Activated CD4-positive, alpha-beta T cell treated with anti-CD3 and anti-CD28 coated beads, Interleukin-2, amount 10 ng/mL, durations not matched to agents 24 days and 14 days (primary cell): ENCODE data around the gene DENND6A. TPM values are rescaled to one million over a fixed set of nuclear protein-coding genes. Genes with fewer than 3 reads are reported as not detected.
"Not testable (repeated sequence)": the region's sequence is repeated elsewhere in the genome, so short reads cannot be mapped to it uniquely, and the experiment has no call there.

ENCODE experiments used
- DNase-seq: peaks from one replicate; pipeline ENCODE4 v3.0.0; 2022
- H3K27ac Mint-ChIP-seq: one replicate; pipeline ENCODE4 v1.8.0; 2022; ENCODE audit warnings: mild to moderate bottlenecking, mixed read lengths
- H3K27me3 Mint-ChIP-seq: one replicate; pipeline ENCODE4 v1.8.0; 2022; ENCODE audit warnings: mixed read lengths
- H3K36me3 Mint-ChIP-seq: one replicate; pipeline ENCODE4 v1.8.0; 2022; ENCODE audit warnings: low read depth, mild to moderate bottlenecking, mixed read lengths
- H3K4me1 Mint-ChIP-seq: one replicate; pipeline ENCODE4 v1.8.0; 2021; ENCODE audit warnings: mixed read lengths
- H3K4me3 Mint-ChIP-seq: one replicate; pipeline ENCODE4 v1.8.0; 2022; ENCODE audit warnings: mild to moderate bottlenecking, moderate library complexity, mixed read lengths
- H3K9me3 Mint-ChIP-seq: one replicate; pipeline ENCODE4 v1.8.0; 2021; ENCODE audit warnings: mixed read lengths
- intact Hi-C: fragments of 100-400 bp; cut with micrococcal nuclease; formaldehyde crosslinking; loops from one replicate; pipeline ENCODE4 v1.15.1; 2023
- total RNA-seq: library from RNA; stranded (reverse); gene quantifications from 2 replicates; pipeline ENCODE4 v1.2.3, GENCODE V29; 2022

The DENND6A gene
- total RNA-seq, 1 donor from 2014 or later: 25.2 TPM

DNA sequence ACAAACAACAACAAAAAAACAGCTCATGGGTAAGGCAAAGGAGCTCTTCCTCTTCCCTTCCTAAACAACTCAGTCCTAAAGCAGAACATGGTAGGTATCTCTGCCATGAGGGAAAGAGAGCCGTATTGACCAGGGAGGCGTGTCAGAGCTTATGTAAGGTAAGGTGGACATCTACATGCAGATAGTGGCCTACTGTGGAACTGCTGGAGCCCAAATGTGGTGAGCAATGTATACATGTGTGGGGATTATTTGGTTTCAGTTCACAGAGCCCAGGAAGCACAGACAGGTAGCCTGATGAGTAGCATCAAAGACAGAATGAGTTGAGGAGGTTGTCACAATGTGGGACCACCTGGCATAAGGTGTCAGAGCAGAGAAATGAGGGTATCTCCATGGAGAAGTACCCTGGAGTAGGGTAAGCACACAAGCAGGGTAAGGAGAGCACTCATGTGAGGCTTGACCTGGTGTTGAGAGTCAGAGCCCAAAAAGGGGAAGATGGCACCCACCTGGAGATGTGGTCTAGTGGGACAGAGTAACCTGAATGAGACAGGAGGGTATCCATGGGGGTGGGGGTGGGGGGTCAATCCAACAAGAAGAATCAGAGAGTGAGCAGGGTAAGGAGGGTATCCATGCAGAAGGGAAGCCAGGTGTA lies 45.5 kb downstream of the DENND6A start:
- intact Hi-C loops: no loop called here
- peak overlapping the region; percentile 54 for H3K27ac Mint-ChIP-seq
- H3K9me3 Mint-ChIP-seq: peaks cover 12% of the 10 kb centered on the region
- no peak for DNase-seq
- peaks cover 12% of the 10 kb centered on the region for H3K4me1 Mint-ChIP-seq
- H3K4me3 Mint-ChIP-seq: no peak overlapping the region
- no peaks in the 10 kb centered on the region for H3K27me3 Mint-ChIP-seq
- H3K36me3 Mint-ChIP-seq: peaks cover 66% of the 10 kb centered on the region

GRCh38 chr3:57646723-57647122 lies 46.2 kb downstream of the DENND6A start:
- peak overlapping the region; percentile 54 for H3K27ac Mint-ChIP-seq
- intact Hi-C loops: no loop called here
- peaks cover 14% of the 10 kb centered on the region for H3K4me1 Mint-ChIP-seq

GRCh38 chr3:57644740-57645139 lies 48.1 kb downstream of the DENND6A start:
- Mint-ChIP-seq H3K36me3 (peaks cover 61% of the 10 kb centered on the region), H3K27ac (no peak overlapping the region), H3K9me3 (peaks cover 12% of the 10 kb centered on the region), H3K4me1 (peaks cover 14% of the 10 kb centered on the region), H3K4me3 (no peak overlapping the region), H3K27me3 (no peaks in the 10 kb centered on the region)
- intact Hi-C loops: no loop called here
- DNase-seq: no peak

More at GRCh38 chr3:57646723-57647122, 46.2 kb downstream of the DENND6A start:
- DNase-seq: no peak
- H3K4me3 Mint-ChIP-seq: no peak overlapping the region
- no peaks in the 10 kb centered on the region for H3K27me3 Mint-ChIP-seq
- H3K9me3 Mint-ChIP-seq: peaks cover 12% of the 10 kb centered on the region
- peaks cover 66% of the 10 kb centered on the region for H3K36me3 Mint-ChIP-seq

DNA sequence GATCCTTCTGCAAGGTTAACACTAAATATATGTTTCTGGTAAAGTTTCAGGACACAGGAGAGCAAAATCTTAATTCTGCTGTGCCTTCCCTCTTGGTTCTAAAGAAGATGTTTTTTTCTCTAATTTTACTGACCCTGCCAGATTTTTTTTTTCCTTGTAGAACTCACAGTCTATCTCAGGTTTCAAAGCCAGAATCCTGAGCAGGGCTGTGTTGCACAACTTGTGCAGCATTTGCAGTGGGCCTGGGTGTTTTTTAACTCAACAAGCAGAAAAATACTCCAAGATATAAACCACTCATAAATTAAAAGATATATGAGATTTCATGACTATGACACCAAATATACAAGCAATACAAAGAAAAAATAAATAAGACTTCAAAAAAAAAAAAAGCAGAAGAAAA lies 55.5 kb downstream of the DENND6A start:
- Mint-ChIP-seq H3K4me1 (peaks cover 2% of the 10 kb centered on the region), H3K27ac (no peak overlapping the region), H3K9me3 (no peaks in the 10 kb centered on the region), H3K27me3 (no peaks in the 10 kb centered on the region), H3K36me3 (peaks cover 49% of the 10 kb centered on the region), H3K4me3 (no peak overlapping the region)
- intact Hi-C loops: loop anchor here (10.0 kb wide), 1 partner anchor 217 kb away; no protein-coding TSS in a partner anchor
- DNase-seq: no peak

GRCh38 chr3:57634259-57634658 lies 58.6 kb downstream of the DENND6A start:
- not testable (repeated sequence) for H3K27ac Mint-ChIP-seq, H3K9me3 Mint-ChIP-seq, DNase-seq, H3K4me1 Mint-ChIP-seq, H3K4me3 Mint-ChIP-seq, H3K27me3 Mint-ChIP-seq
- intact Hi-C loops: loop anchor here (10.0 kb wide), 1 partner anchor 221 kb away; no protein-coding TSS in a partner anchor
- H3K36me3 Mint-ChIP-seq: peaks cover 41% of the 10 kb centered on the region

DNA sequence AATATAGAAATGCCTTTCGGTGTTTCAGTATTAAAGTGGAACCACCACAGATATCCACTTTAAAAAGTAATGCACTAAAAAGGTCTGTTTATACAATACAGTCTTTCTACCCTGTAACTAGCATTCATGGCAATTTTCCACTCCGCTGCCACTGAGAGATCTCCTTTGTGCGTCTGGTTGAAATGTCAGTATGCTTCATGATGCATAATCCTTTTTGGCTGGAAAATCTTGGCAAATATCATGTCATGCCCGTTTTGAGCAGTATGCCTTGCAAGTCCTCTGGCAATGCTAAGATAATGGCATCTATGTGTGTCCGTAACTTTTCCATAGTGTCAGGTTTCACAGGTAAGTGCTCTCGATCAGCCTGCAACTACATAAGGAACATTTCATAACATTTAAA lies 64.9 kb downstream of the DENND6A start:
- Mint-ChIP-seq H3K9me3 (no peaks in the 10 kb centered on the region), H3K4me3 (no peak overlapping the region), H3K36me3 (peaks cover 49% of the 10 kb centered on the region), H3K27me3 (no peaks in the 10 kb centered on the region), H3K4me1 (no peaks in the 10 kb centered on the region), H3K27ac (no peak overlapping the region)
- DNase-seq: no peak
- intact Hi-C loops: no loop called here

DNA sequence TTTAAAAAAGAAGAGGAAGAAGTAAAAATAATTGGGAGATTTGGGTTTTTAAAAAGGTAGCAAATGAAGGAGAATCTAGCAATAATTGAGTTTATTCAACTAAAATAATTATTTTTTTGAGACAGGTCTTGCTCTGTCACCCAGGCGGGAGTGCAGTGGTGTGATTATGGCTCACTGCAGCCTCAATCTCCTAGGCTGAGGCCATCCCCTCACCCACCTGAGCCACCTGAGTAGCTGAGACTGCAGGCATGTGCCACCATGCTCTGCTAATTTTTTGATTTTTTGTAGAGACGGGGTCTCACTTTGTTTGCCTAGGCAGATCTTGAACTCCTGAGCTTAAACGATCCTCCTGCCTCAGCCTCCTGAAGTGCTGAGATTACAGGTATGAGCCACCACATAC lies 68.1 kb downstream of the DENND6A start:
- no peaks in the 10 kb centered on the region for H3K27me3 Mint-ChIP-seq
- peaks cover 47% of the 10 kb centered on the region for H3K36me3 Mint-ChIP-seq
- intact Hi-C loops: no loop called here
- no peaks in the 10 kb centered on the region for H3K9me3 Mint-ChIP-seq
- H3K4me1 Mint-ChIP-seq: peaks cover 2% of the 10 kb centered on the region
- no peak overlapping the region for H3K4me3 Mint-ChIP-seq
- no peak overlapping the region for H3K27ac Mint-ChIP-seq
- no peak for DNase-seq

- no peak for DNase-seq
- peaks cover 2% of the 10 kb centered on the region for H3K4me1 Mint-ChIP-seq
- H3K9me3 Mint-ChIP-seq: peaks cover 5% of the 10 kb centered on the region
- peaks cover 38% of the 10 kb centered on the region for H3K36me3 Mint-ChIP-seq
- H3K27me3 Mint-ChIP-seq: no peaks in the 10 kb centered on the region
- H3K4me3 Mint-ChIP-seq: no peak overlapping the region
- intact Hi-C loops: no loop called here
- no peak overlapping the region for H3K27ac Mint-ChIP-seq
Measured at GRCh38 chr3:57622362-57622761, 70.5 kb downstream of the DENND6A start.

GRCh38 chr3:57617739-57618138 lies 75.1 kb downstream of the DENND6A start:
- no peak overlapping the region for H3K27ac Mint-ChIP-seq
- DNase-seq: no peak
- peaks cover 5% of the 10 kb centered on the region for H3K9me3 Mint-ChIP-seq
- no peaks in the 10 kb centered on the region for H3K27me3 Mint-ChIP-seq
- peaks cover 17% of the 10 kb centered on the region for H3K36me3 Mint-ChIP-seq
- intact Hi-C loops: no loop called here
- peaks cover 3% of the 10 kb centered on the region for H3K4me1 Mint-ChIP-seq
- no peak overlapping the region for H3K4me3 Mint-ChIP-seq

DNA sequence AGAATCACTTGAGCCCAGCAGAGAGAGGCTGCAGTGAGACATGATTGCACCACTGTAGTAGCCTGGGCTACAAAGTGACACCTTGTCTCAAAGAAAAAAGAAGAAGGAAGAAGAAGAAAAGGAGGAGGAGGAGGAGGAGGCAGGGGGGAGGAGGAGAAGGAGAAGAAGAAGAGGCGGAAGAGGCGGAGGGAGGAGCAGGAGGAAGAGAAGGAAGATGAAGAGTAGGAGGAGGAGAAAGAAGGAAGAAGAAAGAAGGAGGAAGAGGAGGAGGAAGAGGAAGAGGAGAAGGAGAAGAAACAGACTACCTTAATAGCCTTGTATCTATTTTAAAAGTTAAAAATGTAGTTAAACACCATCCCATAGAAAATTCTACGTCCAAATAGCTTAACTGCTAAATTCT lies 76.6 kb downstream of the DENND6A start:
- Mint-ChIP-seq H3K27ac (no peak overlapping the region), H3K9me3 (peaks cover 5% of the 10 kb centered on the region), H3K4me3 (no peak overlapping the region), H3K27me3 (no peaks in the 10 kb centered on the region), H3K4me1 (peaks cover 2% of the 10 kb centered on the region), H3K36me3 (peaks cover 17% of the 10 kb centered on the region)
- DNase-seq: no peak
- intact Hi-C loops: no loop called here

DNA sequence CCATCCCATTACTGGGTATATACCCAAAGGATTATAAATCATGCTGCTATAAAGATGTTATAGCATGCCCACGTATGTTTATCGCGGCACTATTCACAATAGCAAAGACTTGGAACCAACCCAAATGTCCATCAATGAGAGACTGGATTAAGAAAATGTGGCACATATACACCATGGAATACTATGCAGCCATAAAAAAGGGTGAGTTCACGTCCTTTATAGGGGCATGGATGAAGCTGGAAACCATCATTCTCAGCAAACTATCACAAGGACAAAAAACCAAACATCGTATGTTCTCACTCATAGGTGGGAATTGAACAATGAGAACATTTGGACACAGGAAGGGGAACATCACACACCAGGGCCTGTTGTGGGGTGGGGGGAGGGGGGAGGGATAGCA lies 81.0 kb downstream of the DENND6A start:
- intact Hi-C loops, H3K27ac Mint-ChIP-seq, DNase-seq, H3K4me3 Mint-ChIP-seq, H3K9me3 Mint-ChIP-seq, H3K27me3 Mint-ChIP-seq, H3K4me1 Mint-ChIP-seq: not testable (repeated sequence)
- peaks cover 39% of the 10 kb centered on the region for H3K36me3 Mint-ChIP-seq

GRCh38 chr3:57605683-57606082 lies 87.2 kb downstream of the DENND6A start:
- no peak for DNase-seq
- Mint-ChIP-seq H3K27ac (no peak overlapping the region), H3K9me3 (peaks cover 12% of the 10 kb centered on the region), H3K27me3 (no peaks in the 10 kb centered on the region), H3K36me3 (peaks cover 62% of the 10 kb centered on the region), H3K4me3 (no peak overlapping the region), H3K4me1 (no peaks in the 10 kb centered on the region)
- intact Hi-C loops: no loop called here

DNA sequence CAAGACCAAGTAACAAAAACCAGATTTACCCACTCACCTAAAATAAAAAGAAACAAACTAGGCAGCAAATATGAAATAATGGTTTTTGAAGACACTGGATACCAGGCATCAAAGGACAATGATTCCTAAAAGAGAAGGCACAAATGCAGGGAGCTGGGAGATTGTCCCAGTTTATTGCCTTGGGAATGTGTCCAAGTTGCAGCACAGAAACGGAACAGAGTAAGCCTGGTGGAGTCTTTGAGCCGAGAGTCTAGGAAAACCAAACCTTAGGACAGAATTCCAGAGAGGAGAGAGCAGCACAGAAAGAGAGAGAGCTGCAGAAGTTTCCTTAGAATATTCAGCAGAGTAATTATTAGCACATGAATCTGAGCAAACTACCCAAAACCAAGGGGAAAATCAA lies 87.9 kb downstream of the DENND6A start:
- Mint-ChIP-seq H3K4me1 (no peaks in the 10 kb centered on the region), H3K27me3 (no peaks in the 10 kb centered on the region), H3K4me3 (no peak overlapping the region), H3K36me3 (peaks cover 59% of the 10 kb centered on the region), H3K9me3 (peaks cover 12% of the 10 kb centered on the region), H3K27ac (no peak overlapping the region)
- no peak for DNase-seq
- intact Hi-C loops: no loop called here

- peak overlapping the region; percentile 69 for H3K27ac Mint-ChIP-seq
- H3K36me3 Mint-ChIP-seq: peaks cover 37% of the 10 kb centered on the region
- peaks cover 13% of the 10 kb centered on the region for H3K4me1 Mint-ChIP-seq
- DNase-seq: no peak
- intact Hi-C loops: no loop called here
- no peaks in the 10 kb centered on the region for H3K27me3 Mint-ChIP-seq
- peaks cover 4% of the 10 kb centered on the region for H3K9me3 Mint-ChIP-seq
- no peak overlapping the region for H3K4me3 Mint-ChIP-seq
Measured at GRCh38 chr3:57600195-57600594, 92.7 kb downstream of the DENND6A start.
